ENCODE results near the gene ALDH1A1.

DNA sequence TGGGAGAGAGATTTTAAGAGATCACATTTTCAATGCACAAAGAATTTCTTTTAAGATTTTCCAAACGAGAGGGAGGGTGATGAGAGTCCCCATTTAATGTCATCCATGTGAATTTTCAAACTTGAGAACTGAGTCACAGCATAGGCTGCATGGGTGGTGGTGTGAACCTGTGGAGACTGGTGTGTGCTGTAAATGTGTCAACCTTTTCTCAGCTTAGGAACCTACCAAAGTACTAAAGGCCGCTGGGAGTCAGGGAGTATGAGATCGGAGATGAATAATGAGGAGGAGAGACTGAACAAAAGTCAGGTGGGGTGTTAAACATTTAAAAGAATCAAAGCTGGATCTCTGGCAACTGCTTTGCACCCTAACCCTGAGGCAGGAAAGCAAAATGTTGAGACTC lies 7.5 kb downstream of the ALDH1A1 start:
- TF ChIP-seq, protein P1, sequence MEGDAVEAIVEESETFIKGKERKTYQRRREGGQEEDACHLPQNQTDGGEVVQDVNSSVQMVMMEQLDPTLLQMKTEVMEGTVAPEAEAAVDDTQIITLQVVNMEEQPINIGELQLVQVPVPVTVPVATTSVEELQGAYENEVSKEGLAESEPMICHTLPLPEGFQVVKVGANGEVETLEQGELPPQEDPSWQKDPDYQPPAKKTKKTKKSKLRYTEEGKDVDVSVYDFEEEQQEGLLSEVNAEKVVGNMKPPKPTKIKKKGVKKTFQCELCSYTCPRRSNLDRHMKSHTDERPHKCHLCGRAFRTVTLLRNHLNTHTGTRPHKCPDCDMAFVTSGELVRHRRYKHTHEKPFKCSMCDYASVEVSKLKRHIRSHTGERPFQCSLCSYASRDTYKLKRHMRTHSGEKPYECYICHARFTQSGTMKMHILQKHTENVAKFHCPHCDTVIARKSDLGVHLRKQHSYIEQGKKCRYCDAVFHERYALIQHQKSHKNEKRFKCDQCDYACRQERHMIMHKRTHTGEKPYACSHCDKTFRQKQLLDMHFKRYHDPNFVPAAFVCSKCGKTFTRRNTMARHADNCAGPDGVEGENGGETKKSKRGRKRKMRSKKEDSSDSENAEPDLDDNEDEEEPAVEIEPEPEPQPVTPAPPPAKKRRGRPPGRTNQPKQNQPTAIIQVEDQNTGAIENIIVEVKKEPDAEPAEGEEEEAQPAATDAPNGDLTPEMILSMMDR (IDR thresholded peaks at IDR 0.05): no peak
- TF ChIP-seq POLR2AphosphoS5 (IDR thresholded peaks at IDR 0.05): no peak

All from prostate gland (tissue), 2 donors.